ENCODE results near the gene NGLY1. TPM values are rescaled to one million over a fixed set of nuclear protein-coding genes. Genes with fewer than 3 reads are reported as not detected.

NGLY1 gene
- total and polyA plus RNA-seq, 2 donors (not counting 1 experiment from before 2014, with no cell fraction given) = 11.6 to 34.0 TPM

GRCh38 chr3:25697553-25697952 lies 85.7 kb downstream of the NGLY1 start:
- Histone ChIP-seq H3K27ac (ENCODE audit: insufficient read depth, low read length) (no peak overlapping the region), H3K36me3 (ENCODE audit: control insufficient read depth, insufficient read depth, low read length) (no peaks in the 10 kb centered on the region), H3K9ac (ENCODE audit: insufficient read depth, low read length) (no peak overlapping the region), H3K79me2 (ENCODE audit: control insufficient read depth, insufficient read depth, low read length) (no peaks in the 10 kb centered on the region), H3K4me3 (replicated peaks in 1 of 4; ENCODE audit: control extremely low read depth in 1 of 4, insufficient read depth in 1 of 4, low read depth in 3 of 4, low read length in 4 of 4) (no peak overlapping the region), H3K9me3 (ENCODE audit: control insufficient read depth, insufficient read depth, low read depth, low read length) (no peaks in the 10 kb centered on the region), H3K27me3 (ENCODE audit: control insufficient read depth, insufficient read depth, low read length) (no peaks in the 10 kb centered on the region), H2AFZ (ENCODE audit: low read length) (no peak overlapping the region), H4K20me1 (ENCODE audit: control insufficient read depth, extremely low read depth, insufficient read depth, low read length) (no peaks in the 10 kb centered on the region), H3K4me1 (ENCODE audit: control insufficient read depth, extremely low read depth, insufficient read depth, low read length) (no peaks in the 10 kb centered on the region), H3K4me2 (ENCODE audit: extremely low read depth, insufficient read depth, low read length) (no peak overlapping the region)
- TF ChIP-seq CTCF (conservative IDR thresholded peaks at IDR 0.05 in 1 of 2, IDR thresholded peaks at IDR 0.05 in 1 of 2; ENCODE audit: low read depth in 1 of 2, low read length in 2 of 2) (no peak), EZH2 (IDR thresholded peaks at IDR 0.05; ENCODE audit: low read length, missing control alignments) (no peak)
- DNase-seq (ENCODE audit: low read depth in 2 of 2) = no peak

- DNase-seq (ENCODE audit: low read depth in 2 of 2) = no peak
- H3K4me3 ChIP-seq (replicated peaks in 1 of 4; ENCODE audit: control extremely low read depth in 1 of 4, insufficient read depth in 1 of 4, low read depth in 3 of 4, low read length in 4 of 4) = no peak overlapping the region
- no peak for TF ChIP-seq CTCF (conservative IDR thresholded peaks at IDR 0.05 in 1 of 2, IDR thresholded peaks at IDR 0.05 in 1 of 2; ENCODE audit: low read depth in 1 of 2, low read length in 2 of 2)
- TF ChIP-seq EZH2 (IDR thresholded peaks at IDR 0.05; ENCODE audit: low read length, missing control alignments) = no peak
- no peaks in the 10 kb centered on the region for H3K27me3 ChIP-seq (ENCODE audit: control insufficient read depth, insufficient read depth, low read length)
- no peak overlapping the region for H3K9ac ChIP-seq (ENCODE audit: insufficient read depth, low read length)
- H3K9me3 ChIP-seq (ENCODE audit: control insufficient read depth, insufficient read depth, low read depth, low read length) = no peaks in the 10 kb centered on the region
- H3K4me2 ChIP-seq (ENCODE audit: extremely low read depth, insufficient read depth, low read length) = no peak overlapping the region
- H2AFZ ChIP-seq (ENCODE audit: low read length) = no peak overlapping the region
- no peaks in the 10 kb centered on the region for H3K4me1 ChIP-seq (ENCODE audit: control insufficient read depth, extremely low read depth, insufficient read depth, low read length)
- no peaks in the 10 kb centered on the region for H3K36me3 ChIP-seq (ENCODE audit: control insufficient read depth, insufficient read depth, low read length)
- H3K27ac ChIP-seq (ENCODE audit: insufficient read depth, low read length) = no peak overlapping the region
- no peaks in the 10 kb centered on the region for H3K79me2 ChIP-seq (ENCODE audit: control insufficient read depth, insufficient read depth, low read length)
- no peaks in the 10 kb centered on the region for H4K20me1 ChIP-seq (ENCODE audit: control insufficient read depth, extremely low read depth, insufficient read depth, low read length)
These were observed 87.4 kb downstream of the NGLY1 start for GRCh38 chr3:25695731-25696420.

GRCh38 chr3:25693238-25693637 lies 90.0 kb downstream of the NGLY1 start:
- H3K27me3 ChIP-seq (ENCODE audit: control insufficient read depth, insufficient read depth, low read length) = peaks cover under 1% of the 10 kb centered on the region
- H3K4me1 ChIP-seq (ENCODE audit: control insufficient read depth, extremely low read depth, insufficient read depth, low read length) = no peaks in the 10 kb centered on the region
- H3K4me2 ChIP-seq (ENCODE audit: extremely low read depth, insufficient read depth, low read length) = no peak overlapping the region
- no peaks in the 10 kb centered on the region for H3K9me3 ChIP-seq (ENCODE audit: control insufficient read depth, insufficient read depth, low read depth, low read length)
- no peaks in the 10 kb centered on the region for H4K20me1 ChIP-seq (ENCODE audit: control insufficient read depth, extremely low read depth, insufficient read depth, low read length)
- no peak for DNase-seq (ENCODE audit: low read depth in 2 of 2)
- H3K27ac ChIP-seq (ENCODE audit: insufficient read depth, low read length) = no peak overlapping the region
- H3K9ac ChIP-seq (ENCODE audit: insufficient read depth, low read length) = no peak overlapping the region
- H3K79me2 ChIP-seq (ENCODE audit: control insufficient read depth, insufficient read depth, low read length) = no peaks in the 10 kb centered on the region
- H2AFZ ChIP-seq (ENCODE audit: low read length) = no peak overlapping the region
- H3K36me3 ChIP-seq (ENCODE audit: control insufficient read depth, insufficient read depth, low read length) = no peaks in the 10 kb centered on the region
- H3K4me3 ChIP-seq (replicated peaks in 1 of 4; ENCODE audit: control extremely low read depth in 1 of 4, insufficient read depth in 1 of 4, low read depth in 3 of 4, low read length in 4 of 4) = no peak overlapping the region
- no peak for TF ChIP-seq CTCF (conservative IDR thresholded peaks at IDR 0.05 in 1 of 2, IDR thresholded peaks at IDR 0.05 in 1 of 2; ENCODE audit: low read depth in 1 of 2, low read length in 2 of 2)
- TF ChIP-seq EZH2 (IDR thresholded peaks at IDR 0.05; ENCODE audit: low read length, missing control alignments) = no peak

Data from fibroblast of lung (primary cell).